T-helper 1 cell treated with Interleukin-12 subunit alpha and Interleukin-12 subunit beta and Interleukin-4 antibody, amounts not matched to agents 30 ng/mL and 1 ng/mL, for 36 hours (primary cell): Measurements from ENCODE around the gene ST3GAL3. TPM values are rescaled to one million over a fixed set of nuclear protein-coding genes. Genes with fewer than 3 reads are reported as not detected.

Experiments
- intact Hi-C: fragments of 100-400 bp; cut with micrococcal nuclease; formaldehyde crosslinking; loops from one replicate; pipeline ENCODE4 v1.15.1; 2024
- total RNA-seq: library from RNA; stranded (reverse); gene quantifications from 2 replicates; pipeline ENCODE4 v1.2.3, GENCODE V29; 2022

Gene ST3GAL3
- total RNA-seq, 1 donor from 2014 or later: 22.4 TPM

- intact Hi-C loops: no loop called here
Measured at GRCh38 chr1:43910343-43910742, 203.0 kb downstream of the ST3GAL3 start.

- intact Hi-C loops: no loop called here
Measured at GRCh38 chr1:43912607-43913006, 205.3 kb downstream of the ST3GAL3 start.

- intact Hi-C loops: no loop called here
Measured at GRCh38 chr1:43913051-43913501, 205.7 kb downstream of the ST3GAL3 start.

- intact Hi-C loops: no loop called here
Measured at GRCh38 chr1:43913666-43914360, 206.5 kb downstream of the ST3GAL3 start.

GRCh38 chr1:43914576-43915525, 207.5 kb downstream of the ST3GAL3 start:
- intact Hi-C loops: no loop called here

GRCh38 chr1:43919906-43920305, 212.6 kb downstream of the ST3GAL3 start:
- intact Hi-C loops: no loop called here

GRCh38 chr1:43921022-43921421, 213.7 kb downstream of the ST3GAL3 start:
- intact Hi-C loops: no loop called here

GRCh38 chr1:43924516-43924915, 217.2 kb downstream of the ST3GAL3 start:
- intact Hi-C loops: no loop called here

- intact Hi-C loops: no loop called here
Measured at GRCh38 chr1:43925846-43926245, 218.5 kb downstream of the ST3GAL3 start.

GRCh38 chr1:43930168-43930948, 223.0 kb downstream of the ST3GAL3 start:
- intact Hi-C loops: loop anchor here (5.0 kb wide), 1 partner anchor 107 kb away; no protein-coding TSS in a partner anchor

GRCh38 chr1:43930949-43931275, 223.6 kb downstream of the ST3GAL3 start:
- intact Hi-C loops: loop anchor here (5.0 kb wide), 1 partner anchor 106 kb away; no protein-coding TSS in a partner anchor

GRCh38 chr1:43931711-43932660, 224.7 kb downstream of the ST3GAL3 start:
- intact Hi-C loops: loop anchor here (5.0 kb wide), 1 partner anchor 105 kb away; no protein-coding TSS in a partner anchor

- intact Hi-C loops: loop anchor here (5.0 kb wide), 1 partner anchor 104 kb away; no protein-coding TSS in a partner anchor
Measured at GRCh38 chr1:43932786-43933385, 225.6 kb downstream of the ST3GAL3 start.

- intact Hi-C loops: loop anchor here (1.0 to 5.0 kb wide), 7 partner anchors 13 to 706 kb away; partner anchors contain the start of genes IPO13 and ST3GAL3
Measured at GRCh38 chr1:43933386-43934100, 226.2 kb downstream of the ST3GAL3 start, which contains the start of gene ARTN. Gene ARTN, plus strand, starts transcription at chr1:43933801. Its CDS starts 1,856 bp downstream, at chr1:43935657.

- intact Hi-C loops: loop anchor here (1.0 to 5.0 kb wide), 7 partner anchors 12 to 707 kb away; partner anchors contain the start of genes IPO13 and ST3GAL3
Measured at GRCh38 chr1:43934101-43934985, 227.0 kb downstream of the ST3GAL3 start.

GRCh38 chr1:43934986-43935324, 227.6 kb downstream of the ST3GAL3 start:
- intact Hi-C loops: loop anchor here (1.0 to 5.0 kb wide), 7 partner anchors 11 to 708 kb away; partner anchors contain the start of genes IPO13 and ST3GAL3

- intact Hi-C loops: no loop called here
Measured at GRCh38 chr1:43935711-43936427, 228.5 kb downstream of the ST3GAL3 start.
